ENCODE data around the gene ATP6V0C.

- TF ChIP-seq GATA2 (IDR thresholded peaks at IDR 0.05; ENCODE audit: low read depth, low read length) (no peak), GATA3 (IDR thresholded peaks at IDR 0.05; ENCODE audit: low read depth, low read length) (no peak)
Observed at GRCh38 chr16:2485811-2486507, 27.8 kb upstream of the ATP6V0C start.

Measured in SH-SY5Y (cell line).